Activated gamma-delta T cell treated with Interleukin-2 at 50 U/mL for 16 hours (primary cell): ENCODE results near the gene HPCA.

Source experiments
- DNase-seq: peaks from one replicate; pipeline ENCODE4 v3.0.0-alpha.2; 2020

The HPCA gene

DNA sequence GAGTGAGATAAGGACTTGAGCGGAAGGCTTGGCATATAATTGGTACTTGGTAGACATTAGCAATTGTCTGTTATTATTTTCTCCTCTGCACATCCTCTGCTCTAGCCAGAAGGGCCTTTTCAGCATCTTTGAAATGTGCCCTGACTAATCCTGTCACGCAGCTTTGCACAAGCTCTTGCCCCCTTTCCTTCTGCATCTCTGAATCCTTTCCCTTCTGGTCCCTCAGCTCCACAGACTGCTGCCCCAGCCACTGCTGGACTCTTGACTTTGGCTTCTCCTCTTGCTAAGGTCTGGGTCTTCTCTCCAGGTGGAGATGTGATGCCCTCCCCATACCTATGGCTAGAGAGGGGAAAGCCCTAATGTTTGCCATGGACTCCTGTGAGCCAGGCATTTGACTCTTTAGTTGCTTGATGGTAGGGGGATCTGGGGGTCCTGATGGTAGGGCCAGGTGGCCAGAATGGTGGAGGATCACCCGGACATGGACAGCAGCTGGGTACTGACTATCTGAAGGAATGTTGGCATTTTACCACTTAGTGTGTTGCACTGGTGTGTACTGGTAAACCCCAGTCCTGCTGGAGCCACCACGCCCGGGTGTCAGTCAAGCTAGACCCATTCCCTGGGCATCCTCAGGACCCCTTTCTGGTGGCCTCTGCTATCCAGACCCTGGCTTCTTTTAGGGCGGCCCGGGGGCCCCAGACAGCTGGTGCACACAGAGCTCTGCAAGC is 4.4 kb downstream of the HPCA start:
- no peak for DNase-seq

DNA sequence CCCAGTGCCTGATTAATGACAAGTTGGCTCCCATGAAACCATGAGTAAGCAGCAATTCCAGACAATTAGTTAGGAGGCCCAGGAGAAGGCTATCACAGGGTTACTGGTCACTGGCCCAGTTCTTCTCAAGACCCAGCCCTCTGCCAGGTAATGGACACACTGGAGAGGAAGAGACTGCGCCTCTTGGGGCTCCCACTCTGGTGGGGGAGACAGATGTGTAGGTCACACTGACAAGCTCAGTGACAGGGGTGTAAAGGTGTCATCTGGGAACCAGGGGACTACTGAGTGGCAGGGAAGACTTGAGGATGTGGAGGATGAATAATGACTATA is 4.9 kb downstream of the HPCA start:
- no peak for DNase-seq

GRCh38 chr1:32891630-32892029 is 5.3 kb downstream of the HPCA start:
- no peak for DNase-seq

DNA sequence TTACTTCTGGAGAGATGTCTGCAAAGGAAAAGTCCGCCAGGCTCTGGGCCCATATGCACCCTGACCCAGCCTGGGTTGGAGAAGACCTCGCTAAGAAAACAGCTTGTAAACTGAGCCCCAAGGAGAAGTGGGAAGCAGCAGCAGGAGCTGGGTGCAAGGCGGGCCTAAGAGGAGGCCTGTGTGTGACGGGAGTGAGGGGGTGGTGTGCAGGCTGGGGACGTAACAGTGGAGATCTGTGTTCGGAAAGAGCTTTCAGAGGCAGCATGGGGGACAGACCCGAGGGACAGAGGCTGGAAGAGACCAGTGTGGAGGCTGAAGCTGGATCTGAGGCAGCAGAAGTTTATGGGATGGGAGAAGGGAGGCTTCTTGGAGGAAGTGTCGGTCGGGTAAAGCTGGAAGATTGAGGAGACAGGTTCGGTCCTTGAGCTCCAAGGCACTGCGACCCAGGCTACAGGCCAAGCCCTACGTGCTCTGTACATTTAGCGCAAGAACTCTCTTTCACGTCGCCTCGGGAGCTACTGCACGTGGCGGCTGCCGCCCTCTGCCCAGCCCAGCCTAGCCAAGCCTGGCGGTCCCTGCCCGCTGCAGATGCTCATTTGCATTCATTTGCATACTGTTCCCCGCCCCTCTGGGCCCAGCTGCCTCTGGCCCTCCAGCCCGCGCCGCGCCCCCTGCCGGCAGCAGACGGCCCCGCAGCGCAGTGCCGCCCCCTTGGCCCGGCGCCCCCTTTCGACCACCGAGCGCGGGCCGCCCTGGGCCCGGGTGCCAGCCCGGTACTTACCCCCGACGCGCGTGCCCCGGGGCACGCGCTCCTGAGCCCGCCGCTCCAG is 6.3 kb downstream of the HPCA start:
- DNase-seq, result no peak

DNA sequence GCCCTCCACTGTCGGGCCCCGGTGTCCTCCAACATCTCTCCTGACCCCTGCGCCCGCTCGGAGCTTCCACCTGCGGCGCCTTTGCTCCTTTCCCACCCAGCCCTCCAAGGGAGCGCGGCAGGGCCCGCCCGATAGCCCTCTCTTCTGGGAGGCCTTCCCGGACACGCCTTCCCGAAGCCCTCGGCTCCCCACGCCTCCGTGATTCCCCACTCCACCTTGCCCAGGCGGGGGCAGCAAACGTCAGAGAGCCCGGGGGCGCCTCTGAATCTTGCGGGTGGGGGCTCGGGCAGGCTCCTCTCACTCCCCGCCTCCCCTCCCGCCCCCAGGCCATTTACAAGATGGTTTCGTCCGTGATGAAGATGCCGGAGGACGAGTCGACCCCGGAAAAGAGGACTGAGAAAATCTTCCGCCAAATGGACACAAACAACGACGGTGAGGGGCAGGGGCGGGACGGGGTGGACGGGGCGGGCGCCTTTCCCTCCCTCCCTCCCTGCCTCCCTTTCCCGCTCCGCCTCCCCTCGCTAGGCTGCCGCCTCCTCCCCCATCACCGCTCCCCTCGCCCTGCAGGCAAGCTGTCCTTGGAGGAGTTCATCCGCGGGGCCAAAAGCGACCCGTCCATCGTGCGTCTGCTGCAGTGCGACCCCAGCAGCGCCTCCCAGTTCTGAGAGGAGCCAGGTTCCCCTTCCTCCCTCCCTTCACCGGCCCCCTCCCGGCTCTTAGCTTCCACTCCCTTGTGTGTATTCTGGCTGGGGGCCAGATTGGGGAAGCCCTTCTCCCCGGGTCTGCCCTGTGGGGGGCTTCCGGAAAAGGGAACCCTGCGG is 7.1 kb downstream of the HPCA start:
- DNase-seq, result no peak

- DNase-seq, result no peak
Measured at GRCh38 chr1:32894019-32894600, 7.8 kb downstream of the HPCA start.

DNA sequence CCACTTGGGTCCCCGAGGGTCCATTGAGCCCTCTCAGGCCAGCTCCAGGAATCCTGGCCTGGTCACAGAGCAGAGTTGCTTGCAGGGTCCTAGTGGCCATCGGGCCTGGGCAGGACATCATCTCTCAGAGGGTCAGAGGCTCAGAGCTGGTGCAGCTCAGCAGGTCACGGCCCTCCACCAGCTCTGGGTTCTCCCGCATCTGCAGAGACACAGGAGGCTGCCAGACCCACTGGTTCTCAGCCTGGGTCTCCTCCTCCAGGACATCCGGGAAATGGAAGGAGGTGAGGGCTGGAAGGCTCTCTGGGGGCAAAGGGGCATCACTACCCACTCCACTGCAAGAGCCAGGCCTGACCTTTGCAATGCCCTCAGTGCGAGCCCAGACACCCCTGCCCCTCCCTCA is 8.4 kb downstream of the HPCA start:
- no peak for DNase-seq

DNA sequence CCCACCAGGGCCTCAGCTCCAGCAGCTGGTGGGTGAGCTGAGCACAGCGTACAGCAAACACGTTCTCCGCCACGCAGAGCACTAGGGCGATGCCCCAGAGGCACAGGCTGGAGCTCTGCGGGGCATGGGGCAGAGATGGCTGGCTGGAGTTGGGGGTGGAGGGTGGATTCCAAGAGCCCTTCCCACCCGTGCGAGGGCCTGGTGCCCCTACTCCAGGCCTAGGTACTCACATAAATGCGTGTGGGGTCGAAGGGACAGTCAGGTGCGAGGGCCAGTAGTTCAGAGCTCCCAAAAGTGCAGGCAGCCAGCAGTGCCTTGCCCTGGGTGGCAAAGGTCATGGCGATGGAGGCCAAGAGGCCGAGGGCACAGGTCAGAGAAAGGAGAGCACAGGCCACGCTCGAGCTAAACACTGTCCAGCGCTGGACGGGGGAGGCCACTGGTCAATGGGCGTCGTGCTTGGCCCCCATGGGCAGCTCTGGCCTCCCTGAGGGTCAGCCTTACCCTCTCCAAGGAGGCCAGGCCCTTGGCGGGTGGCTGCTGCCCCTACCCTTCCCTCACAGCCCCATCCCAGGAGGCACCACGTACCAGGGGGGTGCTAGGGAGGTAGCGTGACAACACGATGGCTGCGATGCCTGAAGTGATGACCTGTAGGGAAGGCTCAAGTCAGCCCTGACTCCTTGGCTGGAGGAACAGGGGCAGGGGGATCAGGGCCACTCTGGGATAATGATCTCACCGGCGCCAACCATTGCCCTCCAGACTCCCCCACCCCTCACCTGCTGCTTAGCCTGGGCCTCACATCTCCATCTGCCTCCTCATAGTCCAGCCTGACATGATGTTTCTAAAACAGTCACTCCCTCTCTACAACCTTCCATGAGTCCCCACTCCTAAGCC is 9.3 kb downstream of the HPCA start:
- no peak for DNase-seq

DNA sequence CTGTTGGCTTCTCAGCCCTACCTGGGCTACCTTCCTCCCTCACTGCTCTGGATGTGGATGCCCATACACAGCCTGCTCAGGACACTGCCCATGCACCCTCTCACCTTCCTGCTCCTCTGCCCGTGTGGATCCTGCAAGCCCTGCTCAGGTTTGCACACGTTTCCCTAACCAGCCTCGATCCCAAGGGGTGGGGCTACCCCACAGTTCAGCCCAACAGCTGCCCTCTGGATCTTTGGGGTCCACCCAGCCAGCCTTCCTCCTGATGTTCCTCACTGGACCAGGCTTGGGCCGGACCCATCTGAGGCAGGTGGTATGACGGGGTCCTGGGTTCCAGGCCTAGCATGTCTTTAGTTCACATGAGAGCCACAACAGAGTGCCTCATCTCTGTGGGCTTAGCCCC is 10.2 kb downstream of the HPCA start:
- no peak for DNase-seq

- no peak for DNase-seq
Measured at GRCh38 chr1:32897082-32898049, 11.1 kb downstream of the HPCA start.

- DNase-seq, result no peak
Measured at GRCh38 chr1:32898056-32898455, 11.8 kb downstream of the HPCA start.

DNA sequence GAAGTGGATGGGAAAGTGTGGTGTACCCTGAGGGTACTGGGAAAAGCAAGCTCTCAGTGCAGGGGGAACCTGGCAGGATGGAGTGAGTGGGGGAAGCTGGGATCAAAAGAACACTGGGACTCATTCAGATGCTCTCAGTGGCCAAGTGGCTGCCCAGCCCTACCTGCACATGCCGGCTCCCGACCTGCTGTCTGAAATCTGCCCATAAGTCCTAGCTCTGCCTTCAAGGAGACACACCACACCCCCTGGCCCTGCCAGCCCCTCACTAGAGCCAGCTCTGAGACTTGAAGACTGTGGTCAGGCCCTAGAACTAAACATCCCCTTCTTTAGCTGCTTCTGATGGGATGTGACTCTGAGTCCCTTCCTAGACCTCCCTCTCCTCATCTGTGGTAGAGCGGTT is 12.7 kb downstream of the HPCA start:
- DNase-seq, result no peak

DNA sequence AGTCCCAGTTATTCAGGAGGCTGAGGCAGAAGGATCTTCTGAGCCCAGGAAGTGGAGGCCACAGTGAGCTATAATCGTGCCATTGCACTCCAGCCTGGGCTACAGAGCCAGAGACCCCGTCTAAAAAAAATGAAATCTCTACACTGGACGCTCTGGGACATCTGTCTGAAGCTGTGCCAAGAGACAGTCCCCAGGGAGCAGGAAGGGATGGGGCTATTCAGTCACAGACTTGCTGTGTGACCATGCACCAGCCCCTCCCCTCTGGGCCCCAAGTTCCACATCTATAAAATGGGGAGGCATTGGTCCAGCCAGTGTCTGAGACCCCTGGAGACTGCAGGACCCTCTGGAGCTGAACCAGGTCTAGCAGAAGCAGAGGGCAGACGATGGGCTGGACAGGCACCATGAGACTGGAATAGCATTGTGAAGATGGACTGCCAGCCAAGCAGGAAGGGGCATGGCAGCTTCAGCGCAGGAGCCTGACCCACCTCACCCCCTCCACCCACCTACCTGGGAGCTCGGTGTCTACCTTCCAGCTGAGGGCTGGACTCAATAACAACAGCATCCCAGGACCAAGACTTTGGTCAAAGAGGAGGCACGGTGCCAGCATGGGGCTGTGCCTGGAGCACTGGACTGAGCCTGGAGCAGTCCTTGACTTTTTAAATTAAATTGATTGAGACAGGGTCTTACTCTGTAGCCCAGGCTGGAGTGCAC is 13.4 kb downstream of the HPCA start:
- no peak for DNase-seq

DNA sequence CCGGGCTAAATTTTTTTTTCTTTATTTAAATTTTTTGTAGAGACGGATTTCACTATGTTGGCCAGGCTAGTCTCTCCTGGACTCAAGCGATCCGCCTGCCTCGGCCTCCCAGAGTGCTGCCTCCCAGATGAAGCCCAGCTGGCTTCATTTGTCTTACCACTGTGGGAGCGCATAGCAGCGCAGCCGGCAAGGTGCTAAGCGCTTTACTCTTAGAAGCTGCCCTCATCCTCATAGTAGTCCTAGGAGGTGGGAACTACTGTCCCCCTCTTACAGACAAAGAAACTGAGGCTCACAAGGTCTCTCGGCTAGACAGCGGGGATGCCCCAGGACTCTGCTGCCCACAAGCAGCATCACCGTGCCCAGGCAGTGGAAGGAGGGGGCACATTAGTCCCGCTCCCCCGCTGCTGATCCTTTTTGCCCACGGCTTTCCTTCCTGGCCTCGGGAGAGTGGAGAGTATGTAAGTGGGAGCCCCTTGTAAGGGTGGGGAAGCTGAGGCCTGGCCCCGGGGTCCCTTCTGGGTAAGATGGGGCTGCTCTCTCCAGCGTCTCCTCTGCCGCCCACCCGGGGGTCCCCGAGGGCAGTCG is 14.2 kb downstream of the HPCA start:
- no peak for DNase-seq

DNA sequence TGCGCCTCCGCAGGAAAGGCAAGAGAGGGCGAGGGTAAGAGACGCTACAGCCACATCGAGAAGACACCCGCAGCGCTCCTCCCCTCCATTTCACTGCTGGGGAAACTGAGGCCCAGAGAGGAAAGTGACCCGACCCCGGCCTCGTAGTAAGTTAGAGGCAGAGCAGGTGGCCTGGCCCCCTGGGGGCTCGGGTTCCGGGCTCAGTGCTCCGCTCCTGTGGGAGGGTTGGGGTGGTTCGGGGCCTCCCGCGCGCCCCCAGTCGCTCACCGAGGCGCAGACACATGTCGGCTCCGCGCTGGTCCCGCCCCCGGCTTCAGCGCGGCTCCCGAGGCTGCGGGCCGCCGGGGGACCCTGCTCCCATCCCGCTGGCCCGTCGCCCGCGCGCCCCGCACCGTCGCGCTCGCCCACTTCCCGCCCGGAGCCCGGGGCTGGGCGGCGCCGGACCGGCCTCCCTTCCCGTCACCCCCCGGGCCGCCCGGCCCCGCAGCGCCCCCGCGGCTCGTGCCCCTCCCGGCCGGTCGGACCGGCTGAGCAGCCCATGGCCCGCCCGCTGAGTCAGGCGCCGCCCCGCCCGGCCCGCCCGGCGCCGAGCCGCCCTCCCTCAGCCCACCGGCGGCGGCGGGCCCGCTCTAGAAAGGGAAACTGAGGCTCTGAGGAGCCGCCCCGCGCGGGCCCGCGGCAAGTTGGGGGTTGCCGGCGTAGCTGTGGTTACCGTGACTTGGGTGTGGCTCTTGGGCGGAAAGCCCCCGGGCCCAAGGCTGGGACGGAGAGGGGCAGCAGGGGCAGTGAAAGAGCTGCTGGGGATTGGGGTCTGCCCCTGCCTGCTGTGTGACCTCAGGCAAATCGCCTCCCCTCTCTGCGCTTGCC is 14.9 kb downstream of the HPCA start, which contains the start of gene TMEM54:
Gene TMEM54, minus strand, starts transcription at position 434 of the 867 bp plus-strand sequence. Its CDS starts 151 bp downstream, at position 283.
- DNase-seq, result no peak

DNA sequence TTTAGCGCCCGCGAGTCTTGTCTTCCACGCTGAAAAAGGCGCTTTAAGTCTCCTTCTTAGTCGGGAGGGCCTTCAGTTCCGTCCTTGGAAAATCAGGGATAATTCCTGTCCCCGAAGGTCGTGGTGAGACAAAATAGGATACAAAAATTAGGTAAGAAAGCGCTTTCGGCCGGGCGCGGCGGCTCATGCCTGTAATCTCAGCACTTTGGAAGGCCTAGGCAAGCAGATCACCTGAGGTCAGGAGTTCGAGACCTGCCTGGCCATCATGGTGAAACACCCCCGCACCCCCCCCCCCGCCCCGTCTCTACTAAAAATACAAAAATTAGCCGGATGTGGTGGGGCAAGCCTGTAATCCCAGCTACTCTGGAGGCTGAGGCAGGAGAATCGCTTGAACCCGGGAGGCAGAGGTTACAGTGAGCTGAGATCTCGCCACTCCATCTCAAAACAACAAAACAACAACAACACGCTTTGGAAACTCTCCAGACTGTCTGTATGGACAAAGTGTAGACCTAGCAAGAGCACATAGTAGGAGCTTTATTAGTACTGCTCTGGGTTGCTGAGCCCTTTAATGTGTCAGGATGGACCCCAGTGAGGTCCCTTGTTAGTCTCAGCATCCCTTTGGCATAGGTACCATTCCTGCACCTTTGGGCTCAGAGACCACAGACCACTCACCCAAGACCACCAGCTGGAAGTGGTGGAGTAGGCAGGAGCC is 15.7 kb downstream of the HPCA start:
- no peak for DNase-seq

GRCh38 chr1:32902535-32902920 is 16.2 kb downstream of the HPCA start:
- DNase-seq, result no peak
